Fibroblast of lung (primary cell): Measurements from ENCODE around the gene ATP1A2. TPM values are rescaled to one million over a fixed set of nuclear protein-coding genes. Genes with fewer than 3 reads are reported as not detected.

Experiments used
- DNase-seq, 2 donors: peaks; one replicate each; pipeline versions ENCODE4 v3.0.0 to v3.0.0-alpha.2; 2010; ENCODE audit warnings: low read depth in 2 of 2
- H2AFZ ChIP-seq: 2 replicates; pipeline ENCODE4 v1.5.1; 2012; ENCODE audit warnings: low read length, control low read depth, inconsistent platforms
- H3K27ac ChIP-seq: 2 replicates; pipeline ENCODE4 v1.5.1; 2011; ENCODE audit warnings: low read length, control low read depth; ENCODE audit not compliant: insufficient read depth
- H3K27me3 ChIP-seq: 2 replicates; pipeline ENCODE4 v1.5.1; 2011; ENCODE audit warnings: mild to moderate bottlenecking, low read length; ENCODE audit not compliant: control insufficient read depth, insufficient read depth
- H3K36me3 ChIP-seq: 2 replicates; pipeline ENCODE4 v1.5.1; 2011; ENCODE audit warnings: low read length; ENCODE audit not compliant: control insufficient read depth, insufficient read depth
- H3K4me1 ChIP-seq: 2 replicates; pipeline ENCODE4 v1.5.1; 2011; ENCODE audit warnings: low read length; ENCODE audit not compliant: control insufficient read depth, insufficient read depth; ENCODE audit errors: extremely low read depth
- H3K4me2 ChIP-seq: 2 replicates; pipeline ENCODE4 v1.5.1; 2011; ENCODE audit warnings: low read length, control low read depth; ENCODE audit not compliant: insufficient read depth; ENCODE audit errors: extremely low read depth
- H3K4me3 ChIP-seq, 4 experiments: fragments of 200-600 bp in 1 of 4; sonication (generic) in 1 of 4; replicated peaks in 1 of 4; 2 replicates each; pipeline ENCODE4 v1.5.1; 2011 to 2016; ENCODE audit warnings: low read length in 4 of 4, low read depth in 3 of 4, mild to moderate bottlenecking in 3 of 4, control low read depth in 2 of 4, inconsistent platforms in 1 of 4, mixed read lengths in 1 of 4; ENCODE audit not compliant: insufficient read depth in 1 of 4; ENCODE audit errors: control extremely low read depth in 1 of 4
- H3K79me2 ChIP-seq: 2 replicates; pipeline ENCODE4 v1.5.1; 2012; ENCODE audit warnings: mild to moderate bottlenecking, low read length, inconsistent platforms; ENCODE audit not compliant: control insufficient read depth, insufficient read depth
- H3K9ac ChIP-seq: 2 replicates; pipeline ENCODE4 v1.5.1; 2011; ENCODE audit warnings: mild to moderate bottlenecking, low read length, control low read depth; ENCODE audit not compliant: insufficient read depth
- H3K9me3 ChIP-seq: 2 replicates; pipeline ENCODE4 v1.5.1; 2012; ENCODE audit warnings: low read depth, low read length; ENCODE audit not compliant: control insufficient read depth, insufficient read depth
- H4K20me1 ChIP-seq: 2 replicates; pipeline ENCODE4 v1.5.1; 2011; ENCODE audit warnings: low read length; ENCODE audit not compliant: control insufficient read depth, insufficient read depth; ENCODE audit errors: extremely low read depth
- EZH2 ChIP-seq: IDR thresholded peaks from 2 replicates; pipeline ENCODE4 v1.5.1; 2012; ENCODE audit warnings: low read length, control low read depth, mild to moderate bottlenecking; ENCODE audit errors: missing control alignments
- polyA plus RNA-seq, 2 donors: library from polyadenylated mRNA; depleted of rRNA in 1 of 2; stranded (reverse) in 1 of 2; unstranded in 1 of 2; fragments of >200 nt; gene quantifications; 2 replicates each; pipeline ENCODE4 v1.2.1, GENCODE V29; 2011 to 2012; ENCODE audit warnings: missing spikeins in 1 of 2
- total RNA-seq: library from RNA; depleted of rRNA; stranded (reverse); fragments of >200 nt; gene quantifications from 2 replicates; pipeline ENCODE4 v1.2.1, GENCODE V29; 2014
- TF ChIP-seq, protein P1 (sequence below), 2 donors: IDR thresholded peaks in 1 of 2; conservative IDR thresholded peaks in 1 of 2; 1 replicate in 1 of 2; 2 replicates in 1 of 2; pipeline ENCODE4 v1.5.1; 2011 to 2012; ENCODE audit warnings: low read length in 2 of 2, control low read depth in 1 of 2, inconsistent platforms in 1 of 2, low read depth in 1 of 2, mild to moderate bottlenecking in 1 of 2

Gene ATP1A2
- total and polyA plus RNA-seq, 2 donors (not counting 1 experiment from before 2014, with no cell fraction given): 0.44 to 1.8 TPM

DNA sequence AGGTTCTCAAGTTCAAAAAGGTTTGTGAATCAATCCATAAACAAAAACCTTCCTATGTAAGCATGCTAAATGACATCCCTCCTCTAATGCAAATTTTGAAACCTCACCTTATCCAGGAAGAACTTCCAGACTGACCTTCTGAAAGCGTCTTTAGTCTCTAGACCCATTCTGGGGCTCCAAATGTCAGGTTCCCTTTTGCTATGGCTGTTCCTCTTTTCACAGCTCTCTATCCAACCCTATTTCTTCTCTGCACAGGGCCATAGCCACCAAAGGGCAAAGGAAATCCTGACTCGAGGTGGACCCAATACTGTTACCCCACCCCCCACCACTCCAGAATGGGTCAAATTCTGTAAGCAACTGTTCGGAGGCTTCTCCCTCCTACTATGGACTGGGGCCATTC is 39.2 kb downstream of the ATP1A2 start:
- Histone ChIP-seq H3K27ac (no peak overlapping the region), H3K27me3 (peaks cover 5% of the 10 kb centered on the region), H3K4me1 (no peaks in the 10 kb centered on the region), H4K20me1 (no peaks in the 10 kb centered on the region), H3K9me3 (no peaks in the 10 kb centered on the region), H3K4me2 (no peak overlapping the region), H2AFZ (no peak overlapping the region), H3K9ac (no peak overlapping the region), H3K79me2 (no peaks in the 10 kb centered on the region), H3K36me3 (no peaks in the 10 kb centered on the region), H3K4me3 (no peak overlapping the region)
- no peak for DNase-seq
- no peak for TF ChIP-seq EZH2
- TF ChIP-seq, protein P1, sequence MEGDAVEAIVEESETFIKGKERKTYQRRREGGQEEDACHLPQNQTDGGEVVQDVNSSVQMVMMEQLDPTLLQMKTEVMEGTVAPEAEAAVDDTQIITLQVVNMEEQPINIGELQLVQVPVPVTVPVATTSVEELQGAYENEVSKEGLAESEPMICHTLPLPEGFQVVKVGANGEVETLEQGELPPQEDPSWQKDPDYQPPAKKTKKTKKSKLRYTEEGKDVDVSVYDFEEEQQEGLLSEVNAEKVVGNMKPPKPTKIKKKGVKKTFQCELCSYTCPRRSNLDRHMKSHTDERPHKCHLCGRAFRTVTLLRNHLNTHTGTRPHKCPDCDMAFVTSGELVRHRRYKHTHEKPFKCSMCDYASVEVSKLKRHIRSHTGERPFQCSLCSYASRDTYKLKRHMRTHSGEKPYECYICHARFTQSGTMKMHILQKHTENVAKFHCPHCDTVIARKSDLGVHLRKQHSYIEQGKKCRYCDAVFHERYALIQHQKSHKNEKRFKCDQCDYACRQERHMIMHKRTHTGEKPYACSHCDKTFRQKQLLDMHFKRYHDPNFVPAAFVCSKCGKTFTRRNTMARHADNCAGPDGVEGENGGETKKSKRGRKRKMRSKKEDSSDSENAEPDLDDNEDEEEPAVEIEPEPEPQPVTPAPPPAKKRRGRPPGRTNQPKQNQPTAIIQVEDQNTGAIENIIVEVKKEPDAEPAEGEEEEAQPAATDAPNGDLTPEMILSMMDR (conservative IDR thresholded peaks at IDR 0.05 in 1 of 2, IDR thresholded peaks at IDR 0.05 in 1 of 2; ENCODE audit: low read depth in 1 of 2, low read length in 2 of 2): no peak

DNA sequence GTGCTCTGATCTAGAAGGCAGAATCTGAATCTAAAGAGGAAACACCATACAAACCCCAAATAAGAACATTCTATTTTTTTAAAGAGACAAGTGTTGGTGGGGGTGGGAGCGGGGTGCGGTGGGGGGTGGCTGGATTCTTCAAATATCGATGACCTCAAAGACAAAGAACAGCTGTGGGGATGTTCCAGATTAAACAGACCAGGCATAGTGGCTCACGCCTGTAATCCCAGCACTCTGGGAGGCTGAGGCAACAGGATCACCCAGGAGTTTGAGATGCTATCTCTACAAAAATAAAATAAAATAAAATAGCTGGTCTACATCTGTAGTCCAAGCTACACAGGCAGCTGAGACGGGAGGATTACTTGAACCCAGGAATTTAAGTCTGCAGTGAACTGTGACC is 40.8 kb downstream of the ATP1A2 start:
- H3K27me3 ChIP-seq: peaks cover 8% of the 10 kb centered on the region
- no peaks in the 10 kb centered on the region for H4K20me1 ChIP-seq
- no peak overlapping the region for H3K9ac ChIP-seq
- H3K9me3 ChIP-seq: no peaks in the 10 kb centered on the region
- H3K36me3 ChIP-seq: no peaks in the 10 kb centered on the region
- no peak for DNase-seq
- no peak overlapping the region for H3K4me3 ChIP-seq
- H3K79me2 ChIP-seq: no peaks in the 10 kb centered on the region
- no peak overlapping the region for H3K27ac ChIP-seq
- no peak overlapping the region for H2AFZ ChIP-seq
- no peaks in the 10 kb centered on the region for H3K4me1 ChIP-seq
- no peak for TF ChIP-seq EZH2
- TF ChIP-seq, protein P1 (conservative IDR thresholded peaks at IDR 0.05 in 1 of 2, IDR thresholded peaks at IDR 0.05 in 1 of 2; ENCODE audit: low read depth in 1 of 2, low read length in 2 of 2): no peak
- H3K4me2 ChIP-seq: no peak overlapping the region

DNA sequence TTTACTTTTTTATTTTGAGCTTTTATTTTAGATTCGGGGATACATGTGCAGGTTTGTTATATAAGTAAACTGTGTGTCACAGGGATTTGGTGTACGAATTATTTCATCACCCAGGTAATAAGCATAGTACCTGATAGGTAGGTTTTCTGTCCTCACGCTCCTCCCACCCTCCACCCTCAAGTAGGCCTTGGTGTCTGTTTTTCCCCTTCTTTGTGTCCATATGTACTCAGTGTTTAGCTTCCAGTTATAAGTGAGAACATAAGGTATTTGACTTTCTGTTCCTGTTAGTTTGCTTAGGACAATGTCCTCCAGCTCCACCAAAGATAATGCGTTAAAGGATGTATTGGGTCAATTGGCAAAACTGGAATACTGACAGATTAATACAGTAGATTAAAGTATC is 41.6 kb downstream of the ATP1A2 start:
- Histone ChIP-seq H3K27ac (no peak overlapping the region), H3K9me3 (no peaks in the 10 kb centered on the region), H3K4me2 (no peak overlapping the region), H2AFZ (no peak overlapping the region), H4K20me1 (no peaks in the 10 kb centered on the region), H3K79me2 (no peaks in the 10 kb centered on the region), H3K4me1 (no peaks in the 10 kb centered on the region), H3K9ac (no peak overlapping the region), H3K4me3 (no peak overlapping the region), H3K27me3 (peaks cover 8% of the 10 kb centered on the region), H3K36me3 (no peaks in the 10 kb centered on the region)
- no peak for DNase-seq
- TF ChIP-seq, protein P1 (conservative IDR thresholded peaks at IDR 0.05 in 1 of 2, IDR thresholded peaks at IDR 0.05 in 1 of 2; ENCODE audit: low read depth in 1 of 2, low read length in 2 of 2): no peak
- TF ChIP-seq EZH2: no peak
